ENCODE results near the gene C6orf89. TPM values are rescaled to one million over a fixed set of nuclear protein-coding genes. Genes with fewer than 3 reads are reported as not detected.

Gene C6orf89
- total RNA-seq, 1 experiment from 2014 or later: 32.9 TPM

DNA sequence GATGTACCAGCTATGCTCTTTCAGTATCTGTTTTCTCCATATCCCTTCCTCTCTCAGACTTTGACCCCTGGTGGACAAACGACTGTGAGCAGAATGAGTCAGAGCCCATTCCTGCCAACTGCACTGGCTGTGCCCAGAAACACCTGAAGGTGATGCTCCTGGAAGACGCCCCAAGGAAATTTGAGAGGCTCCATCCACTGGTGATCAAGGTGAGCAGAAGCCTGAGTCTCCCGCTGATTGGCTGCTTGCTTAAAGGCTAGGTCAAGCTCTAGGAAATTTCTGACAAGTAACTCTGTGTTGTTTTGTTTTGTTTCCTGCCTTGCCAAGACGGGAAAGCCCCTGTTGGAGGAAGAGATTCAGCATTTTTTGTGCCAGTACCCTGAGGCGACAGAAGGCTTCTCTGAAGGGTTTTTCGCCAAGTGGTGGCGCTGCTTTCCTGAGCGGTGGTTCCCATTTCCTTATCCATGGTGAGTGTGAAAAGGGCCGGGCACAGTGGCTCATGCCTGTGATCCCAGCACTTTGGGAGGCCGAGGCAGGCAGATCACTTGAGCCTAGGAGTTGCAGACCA is 28.6 kb downstream of the C6orf89 start:
- Histone ChIP-seq H3K4me1 (ENCODE audit: control insufficient read depth in 1 of 2, insufficient read depth in 2 of 2, low read length in 2 of 2) (peaks cover 24 to 47% of the 10 kb centered on the region in 2 experiments), H4K20me1 (ENCODE audit: insufficient read depth) (no peaks in the 10 kb centered on the region), H3K27me3 (ENCODE audit: insufficient read depth, low read length) (no peaks in the 10 kb centered on the region), H3K36me3 (ENCODE audit: control insufficient read depth in 1 of 2, insufficient read depth in 2 of 2, low read length in 2 of 2) (peaks cover 6 to 7% of the 10 kb centered on the region in 2 experiments; a peak in 3 of 4 replicates), H3K9me2 (ENCODE audit: insufficient read depth) (no peaks in the 10 kb centered on the region), H3K27ac (ENCODE audit: low read depth, low read length) (peak overlapping the region; percentile 20), H2AFZ (ENCODE audit: low read depth, low read length, poor library complexity, severe bottlenecking) (no peak overlapping the region), H3K9me3 (ENCODE audit: control insufficient read depth in 1 of 2, insufficient read depth in 1 of 2, low read depth in 1 of 2, low read length in 2 of 2) (no peaks in the 10 kb centered on the region), H3K4me3 (replicated peaks in 1 of 2; ENCODE audit: low read depth in 1 of 2, low read length in 2 of 2) (no peak overlapping the region), H3K4me2 (ENCODE audit: low read length) (peak overlapping the region; percentile 44), H3K79me2 (ENCODE audit: insufficient read depth, low read length) (no peaks in the 10 kb centered on the region), H3K9ac (ENCODE audit: low read length) (no peak overlapping the region)
- BruUV-seq (replicated peaks): no TSS peak
- intact Hi-C loops (cut with micrococcal nuclease): loop anchor here (1.0 to 10.0 kb wide), 2 partner anchors 104 to 290 kb away; no protein-coding TSS in a partner anchor
- ChIA-PET CTCF (interaction anchor here (1.4 to 1.7 kb wide), 2 partner anchors 40 to 104 kb away, joined by 3 to 9 read pairs; partner anchors contain the start of gene PPIL1), RAD21 (ENCODE audit: low non-redundant PET in 1 of 2, low total read pairs in 2 of 2, uncharacterized antibody in 2 of 2, unreplicated experiment in 2 of 2) (interaction anchor here (0.6 to 1.6 kb wide), 2 partner anchors 17 to 104 kb away, joined by 3 to 4 read pairs; no protein-coding TSS in a partner anchor), POLR2A (interaction anchor here (1.0 to 1.1 kb wide), 2 partner anchors 29 to 39 kb away, joined by 3 to 4 read pairs; partner anchors contain the start of gene PPIL1)
- DNase-seq (ENCODE audit: low read depth, low spot score) (peak; percentile 73), ATAC-seq (peak; percentile 97)
- TF ChIP-seq TCF7L2 (IDR thresholded peaks at IDR 0.05; ENCODE audit: borderline replicate concordance, extremely low read depth, insufficient read depth, insufficient read length): no peak
- TF ChIP-seq RAD21 (IDR thresholded peaks at IDR 0.05; ENCODE audit: low read depth): peak; percentile 47
- TF ChIP-seq CBX3 (IDR thresholded peaks at IDR 0.05; ENCODE audit: low read depth): no peak
- TF ChIP-seq ZFX (IDR thresholded peaks at IDR 0.05): no peak
- no peak for TF ChIP-seq ZBTB33 (IDR thresholded peaks at IDR 0.05; ENCODE audit: extremely low read depth, insufficient replicate concordance, low read length)
- TF ChIP-seq EZH2 (IDR thresholded peaks at IDR 0.05): no peak
- no peak for TF ChIP-seq EGR1 (IDR thresholded peaks at IDR 0.05; ENCODE audit: low read depth)
- no peak for TF ChIP-seq EZH2phosphoT487 (IDR thresholded peaks at IDR 0.05; ENCODE audit: borderline replicate concordance)
- TF ChIP-seq JUND (IDR thresholded peaks at IDR 0.05): peak; percentile 52; the same call in 1 of the 2 replicates
- peak; percentile 36 to 54 (median 38); a peak in 5 of 6 replicates for TF ChIP-seq CTCF (IDR thresholded peaks at IDR 0.05 in 2 of 3, conservative IDR thresholded peaks at IDR 0.05 in 1 of 3; ENCODE audit: borderline replicate concordance in 1 of 3, insufficient read depth in 1 of 3, low read depth in 2 of 3, low read length in 2 of 3)
- TF ChIP-seq SP1 (IDR thresholded peaks at IDR 0.05; ENCODE audit: low read depth): no peak
- TF ChIP-seq CEBPB (IDR thresholded peaks at IDR 0.05; ENCODE audit: low read depth): no peak
- no peak for TF ChIP-seq ZNF274 (IDR thresholded peaks at IDR 0.05; ENCODE audit: low read depth, low read length)
- peak; percentile 51; the same call in 1 of the 2 replicates for TF ChIP-seq FOSL1 (IDR thresholded peaks at IDR 0.05; ENCODE audit: low read depth)
- TF ChIP-seq, protein P1, sequence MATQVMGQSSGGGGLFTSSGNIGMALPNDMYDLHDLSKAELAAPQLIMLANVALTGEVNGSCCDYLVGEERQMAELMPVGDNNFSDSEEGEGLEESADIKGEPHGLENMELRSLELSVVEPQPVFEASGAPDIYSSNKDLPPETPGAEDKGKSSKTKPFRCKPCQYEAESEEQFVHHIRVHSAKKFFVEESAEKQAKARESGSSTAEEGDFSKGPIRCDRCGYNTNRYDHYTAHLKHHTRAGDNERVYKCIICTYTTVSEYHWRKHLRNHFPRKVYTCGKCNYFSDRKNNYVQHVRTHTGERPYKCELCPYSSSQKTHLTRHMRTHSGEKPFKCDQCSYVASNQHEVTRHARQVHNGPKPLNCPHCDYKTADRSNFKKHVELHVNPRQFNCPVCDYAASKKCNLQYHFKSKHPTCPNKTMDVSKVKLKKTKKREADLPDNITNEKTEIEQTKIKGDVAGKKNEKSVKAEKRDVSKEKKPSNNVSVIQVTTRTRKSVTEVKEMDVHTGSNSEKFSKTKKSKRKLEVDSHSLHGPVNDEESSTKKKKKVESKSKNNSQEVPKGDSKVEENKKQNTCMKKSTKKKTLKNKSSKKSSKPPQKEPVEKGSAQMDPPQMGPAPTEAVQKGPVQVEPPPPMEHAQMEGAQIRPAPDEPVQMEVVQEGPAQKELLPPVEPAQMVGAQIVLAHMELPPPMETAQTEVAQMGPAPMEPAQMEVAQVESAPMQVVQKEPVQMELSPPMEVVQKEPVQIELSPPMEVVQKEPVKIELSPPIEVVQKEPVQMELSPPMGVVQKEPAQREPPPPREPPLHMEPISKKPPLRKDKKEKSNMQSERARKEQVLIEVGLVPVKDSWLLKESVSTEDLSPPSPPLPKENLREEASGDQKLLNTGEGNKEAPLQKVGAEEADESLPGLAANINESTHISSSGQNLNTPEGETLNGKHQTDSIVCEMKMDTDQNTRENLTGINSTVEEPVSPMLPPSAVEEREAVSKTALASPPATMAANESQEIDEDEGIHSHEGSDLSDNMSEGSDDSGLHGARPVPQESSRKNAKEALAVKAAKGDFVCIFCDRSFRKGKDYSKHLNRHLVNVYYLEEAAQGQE (IDR thresholded peaks at IDR 0.05; ENCODE audit: low read depth): no peak
- no peak for TF ChIP-seq SIN3A (IDR thresholded peaks at IDR 0.05; ENCODE audit: low read depth)
- TF ChIP-seq YY1 (IDR thresholded peaks at IDR 0.05; ENCODE audit: extremely low read depth, insufficient replicate concordance, low read depth, low read length): no peak
- TF ChIP-seq POLR2AphosphoS5 (IDR thresholded peaks at IDR 0.05; ENCODE audit: low read depth, low read length): peak; percentile 35; the same call in 1 of the 2 replicates
- no peak for TF ChIP-seq SRF (IDR thresholded peaks at IDR 0.05; ENCODE audit: low read depth)
- no peak for TF ChIP-seq MAX (IDR thresholded peaks at IDR 0.05)

All from HCT116 (cell line).